Lower leg skin (tissue), 3 donors: ENCODE data around the gene HERC2.

Source experiments
- POLR2A ChIP-seq, 2 donors: fragments of 450-650 bp; IDR thresholded peaks; one replicate each; pipeline ENCODE4 v1.6.1; 2016 to 2017; ENCODE audit warnings: antibody characterized with exemption in 2 of 2, mild to moderate bottlenecking in 1 of 2, moderate library complexity in 1 of 2
- TF ChIP-seq, protein P1 (sequence below), 3 donors: fragments of 450-650 bp; IDR thresholded peaks; one replicate each; pipeline ENCODE4 v1.5.1; 2016; ENCODE audit warnings: antibody characterized with exemption in 3 of 3, mild to moderate bottlenecking in 3 of 3, moderate library complexity in 2 of 3

DNA sequence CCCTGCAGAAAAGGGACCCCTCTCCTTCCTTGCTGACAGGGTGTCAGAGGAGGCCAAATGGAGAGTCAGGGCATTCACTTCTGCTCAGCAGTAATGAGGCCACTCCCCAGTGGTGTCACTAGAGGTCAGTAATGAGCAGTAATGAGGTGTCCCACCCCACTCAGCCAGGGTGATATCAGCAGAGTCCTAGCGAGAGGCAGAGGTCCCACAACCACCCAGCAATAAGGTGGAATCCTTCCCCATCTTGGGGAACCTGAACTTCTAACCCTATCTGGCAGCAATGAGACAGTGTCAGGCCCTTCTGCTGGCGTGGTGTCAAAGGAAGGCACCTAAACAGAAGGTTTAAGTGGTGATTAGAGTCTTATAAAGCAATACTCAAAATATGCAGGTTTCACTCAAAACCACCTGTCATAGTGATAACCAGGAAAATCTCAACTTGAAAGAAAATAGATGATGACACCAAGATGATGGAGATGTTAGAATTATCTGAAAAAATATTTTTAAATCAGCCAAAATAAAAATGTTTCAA lies 235.7 kb downstream of the HERC2 start:
- TF ChIP-seq, protein P1, sequence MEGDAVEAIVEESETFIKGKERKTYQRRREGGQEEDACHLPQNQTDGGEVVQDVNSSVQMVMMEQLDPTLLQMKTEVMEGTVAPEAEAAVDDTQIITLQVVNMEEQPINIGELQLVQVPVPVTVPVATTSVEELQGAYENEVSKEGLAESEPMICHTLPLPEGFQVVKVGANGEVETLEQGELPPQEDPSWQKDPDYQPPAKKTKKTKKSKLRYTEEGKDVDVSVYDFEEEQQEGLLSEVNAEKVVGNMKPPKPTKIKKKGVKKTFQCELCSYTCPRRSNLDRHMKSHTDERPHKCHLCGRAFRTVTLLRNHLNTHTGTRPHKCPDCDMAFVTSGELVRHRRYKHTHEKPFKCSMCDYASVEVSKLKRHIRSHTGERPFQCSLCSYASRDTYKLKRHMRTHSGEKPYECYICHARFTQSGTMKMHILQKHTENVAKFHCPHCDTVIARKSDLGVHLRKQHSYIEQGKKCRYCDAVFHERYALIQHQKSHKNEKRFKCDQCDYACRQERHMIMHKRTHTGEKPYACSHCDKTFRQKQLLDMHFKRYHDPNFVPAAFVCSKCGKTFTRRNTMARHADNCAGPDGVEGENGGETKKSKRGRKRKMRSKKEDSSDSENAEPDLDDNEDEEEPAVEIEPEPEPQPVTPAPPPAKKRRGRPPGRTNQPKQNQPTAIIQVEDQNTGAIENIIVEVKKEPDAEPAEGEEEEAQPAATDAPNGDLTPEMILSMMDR (IDR thresholded peaks at IDR 0.05), result no peak
- TF ChIP-seq POLR2A (IDR thresholded peaks at IDR 0.05), result no peak
